GM18505 (cell line): Measurements from ENCODE around the gene SS18L1.
"Not testable (repeated sequence)": the region's sequence is repeated elsewhere in the genome, so short reads cannot be mapped to it uniquely, and the experiment has no call there.

Source experiments
- ATAC-seq: cut with Tn5 transposase; IDR thresholded peaks from one replicate; pipeline ENCODE4 v1.9.1; 2021; ENCODE audit not compliant: unreplicated experiment
- POLR2A ChIP-seq: IDR thresholded peaks from 4 replicates; pipeline ENCODE4 v1.6.1; 2011; ENCODE audit warnings: borderline replicate concordance; ENCODE audit not compliant: insufficient read depth, insufficient read length; ENCODE audit errors: extremely low read depth

Gene SS18L1

DNA sequence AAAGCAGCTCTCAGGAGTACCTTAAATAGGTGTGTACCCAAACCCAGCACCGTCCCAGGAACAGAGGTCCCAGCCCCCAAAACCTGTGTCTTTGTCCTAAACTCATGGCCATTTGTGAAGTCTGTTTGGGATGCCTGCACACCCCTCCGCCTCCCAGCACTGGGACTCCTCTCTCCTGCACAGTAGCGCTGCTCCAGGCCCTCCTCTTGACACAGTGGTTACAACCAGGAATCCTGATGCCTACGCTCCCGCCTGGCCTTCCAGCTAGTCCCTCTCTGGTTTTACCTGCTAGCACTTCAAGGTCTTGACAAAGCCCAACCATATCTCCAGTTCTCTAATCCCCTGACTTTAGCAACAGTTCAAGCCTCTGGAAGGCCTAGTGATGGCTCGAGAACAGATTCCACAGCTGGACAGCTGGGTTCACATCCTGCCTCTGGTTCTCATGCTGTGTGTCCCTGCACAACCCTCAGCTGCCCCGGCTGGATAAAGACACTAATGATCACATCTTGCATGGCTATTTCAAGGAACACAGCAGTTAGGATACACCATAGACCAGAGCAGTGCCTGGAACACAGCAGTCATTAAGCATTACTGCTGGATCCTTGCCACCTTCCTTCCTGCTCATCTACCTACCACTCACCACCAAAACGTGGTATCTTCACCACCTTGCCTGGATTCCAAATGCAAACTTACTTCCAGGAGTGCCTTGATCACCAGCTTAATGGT, 5.9 kb upstream of the SS18L1 start:
- TF ChIP-seq POLR2A: no peak
- ATAC-seq: no peak

DNA sequence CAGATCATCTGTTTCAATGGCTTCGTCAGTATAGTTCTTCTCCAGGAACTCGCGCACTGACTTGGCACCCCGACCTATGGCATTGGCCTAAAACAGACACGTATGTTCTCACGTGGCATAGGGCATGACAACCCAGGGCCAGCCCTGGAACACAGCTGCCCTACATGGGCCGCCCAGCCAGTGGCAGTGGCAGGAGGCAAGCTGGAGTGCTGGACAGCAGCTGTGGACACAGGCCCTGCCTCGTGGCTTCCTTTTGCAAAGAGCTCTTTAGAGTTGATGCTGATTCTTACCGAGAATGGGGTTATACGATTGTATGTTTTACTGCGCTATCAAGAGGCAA, 5.4 kb upstream of the SS18L1 start:
- ATAC-seq: no peak
- no peak for TF ChIP-seq POLR2A

DNA sequence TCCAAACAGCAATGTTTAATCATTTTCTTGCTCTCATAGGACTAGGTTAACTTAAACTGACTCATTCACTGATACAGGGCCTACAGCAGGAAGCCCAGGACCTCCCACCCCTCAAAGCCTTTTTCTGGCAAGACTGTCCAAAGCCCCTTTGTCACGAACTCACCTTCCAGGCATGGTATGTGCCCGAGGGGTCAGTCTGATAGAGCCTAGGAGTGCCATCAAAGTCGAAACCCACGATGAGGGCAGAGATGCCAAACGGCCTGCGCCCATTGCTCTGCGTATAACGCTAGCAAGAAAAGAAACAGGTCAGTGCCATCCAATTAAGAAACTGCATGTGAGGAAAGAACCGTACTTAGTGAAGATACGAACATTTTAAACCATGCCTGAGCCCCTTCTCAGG, 4.7 kb upstream of the SS18L1 start:
- no peak for TF ChIP-seq POLR2A
- ATAC-seq: no peak

DNA sequence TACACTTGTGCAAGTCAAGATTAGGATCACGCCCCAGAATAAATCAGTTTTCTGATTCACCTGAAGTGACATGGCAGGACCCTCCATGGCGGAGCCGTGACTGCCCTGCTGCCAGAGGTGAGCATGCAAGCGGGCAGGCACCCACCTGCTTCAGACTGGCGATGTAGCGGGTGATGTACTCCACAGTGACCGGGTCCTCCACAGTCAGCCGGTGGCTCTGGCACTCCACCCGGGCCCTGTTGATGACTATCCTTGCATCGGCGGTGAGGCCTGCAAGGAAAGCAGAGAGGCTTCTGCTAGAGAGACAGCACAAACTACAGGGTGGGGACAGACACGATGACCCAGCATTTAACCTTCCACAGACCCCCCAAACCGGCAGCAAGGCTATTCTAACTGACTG, 3.9 kb upstream of the SS18L1 start:
- no peak for TF ChIP-seq POLR2A
- no peak for ATAC-seq

DNA sequence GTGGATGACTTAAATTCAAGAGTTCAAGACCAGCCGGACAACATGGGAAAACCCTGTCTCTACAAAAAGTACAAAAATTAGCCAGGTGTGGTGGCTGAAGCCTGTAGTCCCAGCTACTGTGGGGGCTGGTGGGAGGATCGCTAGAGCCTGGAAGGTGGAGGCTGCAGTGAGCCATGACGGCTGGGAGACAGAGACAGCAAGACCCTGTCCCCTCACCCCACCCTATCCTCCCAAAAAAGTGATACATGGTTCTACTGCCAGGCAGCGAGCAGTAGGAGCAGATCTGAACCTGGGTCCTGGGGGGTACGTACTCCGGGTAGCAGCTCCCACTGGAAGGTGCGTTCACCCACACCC, 2.5 kb upstream of the SS18L1 start:
- no peak for ATAC-seq
- TF ChIP-seq POLR2A: peak; percentile 17

DNA sequence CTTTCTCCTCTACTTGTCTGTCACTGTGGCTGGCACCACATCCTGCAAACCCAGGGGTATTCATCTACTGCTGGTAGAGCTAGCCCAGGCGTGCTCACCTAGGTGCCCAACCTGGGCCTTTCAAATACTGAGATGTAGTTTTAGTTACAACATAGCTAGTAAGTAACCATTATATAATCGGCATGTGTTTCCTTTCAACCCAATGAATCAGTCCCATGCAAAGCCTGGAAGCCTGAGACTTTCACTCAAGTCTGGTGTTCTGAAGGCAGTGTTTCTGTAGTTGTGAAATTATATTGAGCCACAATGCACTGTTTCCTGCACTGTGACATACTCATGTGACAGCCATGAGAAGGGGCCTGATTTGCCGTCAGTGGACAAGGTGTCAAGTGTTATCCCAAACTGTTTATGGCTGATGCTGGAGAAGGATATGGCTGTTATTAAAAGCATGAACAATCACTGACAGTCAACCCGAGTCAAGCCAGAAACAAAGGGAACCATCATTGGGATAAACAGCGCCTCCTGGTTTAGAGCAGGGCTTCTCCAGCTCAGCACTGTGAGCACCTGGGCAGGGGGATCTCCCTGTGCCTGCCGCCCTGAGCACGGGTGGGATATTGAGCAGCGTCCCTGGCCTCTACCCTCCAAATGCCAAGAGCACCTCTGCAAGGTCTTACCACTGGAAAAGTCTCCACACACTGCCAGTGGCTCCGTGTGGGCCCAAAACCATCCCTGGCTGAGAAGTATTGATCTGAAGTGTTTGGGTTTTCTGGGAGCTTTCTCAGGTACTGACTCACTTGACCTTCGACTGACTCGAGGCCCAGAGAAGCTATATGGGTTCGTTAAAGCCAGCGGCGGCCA, 1.9 kb upstream of the SS18L1 start:
- TF ChIP-seq POLR2A: no peak
- ATAC-seq: no peak

DNA sequence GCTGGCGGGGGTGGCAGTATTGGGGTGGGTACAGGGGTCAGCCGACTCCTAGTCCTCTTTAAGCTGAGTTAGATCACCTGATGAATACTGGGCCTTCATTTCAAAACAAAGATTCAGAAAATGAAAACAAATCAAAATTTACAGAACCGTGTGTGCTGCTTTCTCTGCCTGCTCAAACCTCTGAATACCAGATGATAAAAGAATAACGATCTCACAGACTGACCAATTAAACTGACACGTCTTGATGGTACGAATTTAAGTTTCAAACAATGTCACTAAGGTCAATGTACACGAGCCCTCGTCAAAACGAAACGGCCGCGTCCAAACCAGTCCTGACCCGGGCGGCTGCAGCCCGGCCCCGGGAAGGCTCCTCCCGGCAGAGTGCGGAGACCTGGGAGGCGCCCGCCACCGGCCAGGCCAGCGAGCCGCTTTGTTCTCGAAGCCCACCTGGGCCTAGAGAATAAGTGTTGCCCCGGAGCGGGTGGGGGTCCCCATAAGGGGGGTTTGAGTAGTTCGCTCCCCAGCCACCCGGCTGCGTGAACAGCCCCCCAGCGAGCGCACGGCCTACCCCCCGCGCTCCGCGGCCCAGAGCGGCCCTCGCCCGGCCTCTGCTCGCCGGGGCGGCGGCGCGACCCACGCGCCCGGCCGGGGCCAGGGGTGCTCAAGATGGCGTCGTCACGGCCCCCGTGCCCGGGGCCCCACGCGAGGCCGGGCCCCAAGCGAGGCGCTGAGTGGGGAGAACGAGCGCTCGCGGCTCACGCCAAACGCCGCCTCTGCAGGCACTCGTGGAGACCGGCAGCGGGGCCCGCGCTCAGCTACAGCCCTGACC, 1.1 kb upstream of the SS18L1 start:
- TF ChIP-seq POLR2A: no peak
- ATAC-seq: peak; percentile 10

DNA sequence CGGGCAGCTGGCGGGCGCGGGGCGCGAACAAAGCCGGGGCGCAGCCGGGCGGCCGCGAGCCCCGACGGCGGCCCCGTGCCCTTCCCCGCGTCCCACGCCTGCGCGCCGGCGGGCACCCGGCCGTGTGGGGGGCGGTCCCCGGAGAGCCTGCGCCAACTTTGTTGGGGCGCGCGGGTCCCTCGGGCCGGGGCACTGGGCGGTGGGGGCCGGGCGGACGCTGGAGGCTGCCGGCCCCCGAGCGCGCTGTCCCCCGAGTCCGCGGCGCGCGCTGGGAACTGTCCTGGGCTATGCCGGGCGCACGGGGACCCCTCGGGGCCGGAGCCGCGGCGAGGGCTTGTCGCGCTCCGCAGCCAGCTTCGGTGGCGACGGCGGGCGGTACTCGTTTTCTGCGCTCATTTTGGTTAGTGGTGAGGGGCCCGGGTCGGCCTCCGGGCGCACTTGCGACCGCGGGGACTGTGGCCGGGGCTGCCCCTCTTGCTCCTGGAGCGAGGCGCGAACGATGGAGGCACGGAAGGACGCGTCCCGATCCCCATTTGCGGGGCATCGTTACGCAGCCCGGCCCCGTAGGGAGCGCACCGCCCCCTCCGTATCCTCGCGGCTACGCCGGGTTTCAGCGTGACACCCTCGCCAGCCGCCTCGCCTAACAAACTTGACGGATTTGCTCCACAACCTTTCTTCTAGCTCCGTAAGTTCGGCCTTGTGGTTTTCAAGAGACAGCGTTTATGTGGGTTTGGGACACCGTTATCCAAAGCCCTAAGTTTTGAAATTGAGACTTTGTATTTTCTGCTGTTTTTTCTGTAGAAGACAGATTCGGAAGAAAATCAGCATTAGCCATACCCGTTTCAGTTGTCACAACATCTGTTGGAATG, 622 bp downstream of the SS18L1 start:
- TF ChIP-seq POLR2A: no peak
- peak; percentile 29 for ATAC-seq

DNA sequence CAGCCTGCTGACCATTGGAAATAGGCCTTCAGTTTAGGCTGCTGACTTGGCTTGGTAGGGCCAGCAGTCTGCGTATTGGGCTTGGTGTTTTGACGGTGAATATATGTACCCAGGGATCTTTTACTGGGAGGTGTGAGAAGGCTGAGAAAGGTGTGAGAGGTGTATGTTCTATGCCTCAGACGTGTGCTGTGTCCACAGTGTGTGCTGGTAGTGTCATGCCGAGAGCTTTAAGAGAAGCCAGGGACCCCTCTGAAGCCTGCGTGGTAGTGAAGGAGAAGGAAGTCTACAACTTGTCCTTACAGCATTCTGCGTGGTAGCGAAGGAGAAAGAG, 2.1 kb downstream of the SS18L1 start:
- no peak for ATAC-seq
- TF ChIP-seq POLR2A: no peak

DNA sequence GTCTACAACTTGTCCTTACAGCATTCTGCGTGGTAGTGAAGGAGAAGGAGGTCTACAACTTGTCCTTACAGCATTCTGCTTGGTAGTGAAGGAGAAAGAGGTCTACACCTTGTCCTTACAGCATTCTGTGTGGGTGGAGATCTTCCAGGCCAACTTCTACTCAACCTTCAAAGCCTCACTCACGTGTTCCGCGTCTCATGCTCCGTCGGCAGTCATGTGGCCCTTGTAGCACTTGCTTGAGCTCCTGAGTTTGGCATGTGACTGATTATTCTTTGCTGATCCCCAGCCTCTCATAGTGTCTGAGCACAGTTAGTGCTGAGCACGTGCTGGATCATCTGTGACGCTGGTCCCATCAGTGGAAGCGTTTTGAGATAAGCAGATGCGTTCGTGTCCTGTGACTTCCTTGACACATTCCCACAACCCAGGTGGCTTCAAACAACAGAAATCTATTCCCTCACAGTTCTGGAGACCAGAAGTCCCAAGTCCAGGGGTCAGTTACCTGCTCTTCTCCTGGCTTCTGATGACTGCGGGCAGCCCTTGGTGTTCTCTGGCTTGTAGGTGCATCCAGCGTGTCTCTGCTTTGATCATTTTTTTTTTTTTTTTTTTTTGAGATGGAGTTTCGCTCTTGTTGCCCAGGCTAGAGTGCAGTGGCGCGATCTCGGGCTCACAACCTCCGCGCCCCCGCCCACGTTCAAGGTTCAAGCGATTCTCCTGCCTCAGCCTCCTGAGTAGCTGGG, 2.6 kb downstream of the SS18L1 start:
- no peak for TF ChIP-seq POLR2A
- no peak for ATAC-seq

DNA sequence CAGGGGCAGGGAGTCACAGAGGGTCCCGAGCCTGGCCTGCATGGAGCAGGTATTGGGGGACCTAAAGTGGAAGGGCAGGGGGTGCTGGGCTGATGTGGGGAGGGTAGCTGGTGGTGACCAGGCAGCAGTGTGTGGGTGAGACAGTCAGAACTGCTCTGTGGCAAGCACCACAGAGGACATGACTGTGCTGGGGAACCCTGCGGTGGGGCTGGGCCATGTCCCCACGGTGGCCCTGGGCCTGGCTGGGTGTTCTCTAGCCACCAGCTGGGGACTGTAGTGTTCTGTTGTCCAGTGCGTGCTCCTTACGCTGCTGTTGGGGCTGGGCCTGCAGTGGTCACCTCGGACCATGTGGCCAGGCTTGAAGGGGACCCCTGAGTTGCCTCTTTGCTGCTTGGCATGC, 3.6 kb downstream of the SS18L1 start:
- no peak for ATAC-seq
- TF ChIP-seq POLR2A: no peak

DNA sequence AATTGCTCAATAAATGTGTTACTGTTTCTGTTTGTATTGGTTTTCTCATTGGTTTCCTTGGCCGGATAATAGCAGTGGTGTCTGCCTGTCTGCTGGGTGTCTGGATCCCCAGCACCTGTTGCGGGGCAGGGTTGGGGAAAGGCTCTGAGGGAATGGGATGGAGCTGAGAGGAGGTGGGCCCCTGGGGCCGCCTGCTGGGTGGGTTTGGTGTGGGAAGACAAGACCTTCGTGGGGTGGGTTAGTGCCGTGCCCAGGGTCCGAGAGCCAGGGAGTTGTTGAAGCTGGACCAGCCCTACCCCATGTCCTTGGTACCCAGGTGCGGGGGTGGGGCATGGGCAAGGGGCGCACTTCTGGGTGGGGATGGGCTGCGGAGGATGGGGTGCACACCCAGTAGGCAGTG, 4.0 kb downstream of the SS18L1 start:
- TF ChIP-seq POLR2A: no peak

DNA sequence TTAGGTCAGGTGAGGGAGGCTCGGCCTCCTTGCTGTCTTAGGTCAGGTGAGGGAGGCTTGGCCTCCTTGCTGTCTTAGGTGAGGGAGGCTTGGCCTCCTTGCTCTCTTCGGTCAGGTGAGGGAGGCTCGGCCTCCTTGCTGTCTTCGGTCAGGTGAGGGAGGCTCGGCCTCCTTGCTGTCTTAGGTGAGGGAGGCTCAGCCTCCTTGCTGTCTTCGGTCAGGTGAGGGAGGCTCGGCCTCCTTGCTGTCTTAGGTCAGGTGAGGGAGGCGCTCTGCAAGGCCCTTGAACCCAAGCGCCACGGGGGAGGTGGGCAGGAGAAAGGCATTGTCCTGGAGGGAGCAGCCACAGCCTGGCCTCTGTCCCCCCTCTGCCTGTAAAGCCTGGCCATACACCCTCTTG, 4.8 kb downstream of the SS18L1 start:
- not testable (repeated sequence) for ATAC-seq

More for the DNA sequence above, 4.0 kb downstream of the SS18L1 start:
- ATAC-seq: no peak
